ENCODE measurements around the gene RNGTT. TPM values are rescaled to one million over a fixed set of nuclear protein-coding genes. Genes with fewer than 3 reads are reported as not detected.
"Not testable (repeated sequence)": the region's sequence is repeated elsewhere in the genome, so short reads cannot be mapped to it uniquely, and the experiment has no call there.

Gene RNGTT
- total RNA-seq, 2 donors from 2014 or later = 18.1 to 18.2 TPM

GRCh38 chr6:88780714-88781389, 182.6 kb downstream of the RNGTT start:
- Mint-ChIP-seq H3K27me3 (ENCODE audit: low read depth) (no peaks in the 10 kb centered on the region), H3K36me3 (ENCODE audit: insufficient read depth in 2 of 2) (peaks cover 2 to 17% of the 10 kb centered on the region in 2 donors), H3K4me3 (no peak overlapping the region), H3K9me3 (peaks cover 2 to 3% of the 10 kb centered on the region in 2 donors), H3K4me1 (ENCODE audit: low read depth) (peaks cover 18% of the 10 kb centered on the region), H3K27ac (no peak overlapping the region)
- ATAC-seq (replicated peaks in 1 of 2) (peak; percentile 59 to 60), DNase-seq (peak; percentile 40 to 65)

- H3K4me3 Mint-ChIP-seq = peak overlapping the region in 1 of 2 donors; percentile 44
- peak; percentile 36 to 80 for ATAC-seq (replicated peaks in 1 of 2)
- no peaks in the 10 kb centered on the region for H3K27me3 Mint-ChIP-seq (ENCODE audit: low read depth)
- peaks cover 26% of the 10 kb centered on the region for H3K4me1 Mint-ChIP-seq (ENCODE audit: low read depth)
- H3K9me3 Mint-ChIP-seq = peaks cover 2 to 3% of the 10 kb centered on the region in 2 donors
- no peak for DNase-seq
- H3K27ac Mint-ChIP-seq = peak overlapping the region; percentile 85
- peaks cover 2 to 21% of the 10 kb centered on the region in 2 donors for H3K36me3 Mint-ChIP-seq (ENCODE audit: insufficient read depth in 2 of 2)
These were observed 187.4 kb downstream of the RNGTT start for GRCh38 chr6:88775866-88776571.

GRCh38 chr6:88768114-88768513, 195.3 kb downstream of the RNGTT start:
- not testable (repeated sequence) for H3K4me3 Mint-ChIP-seq; ATAC-seq (replicated peaks in 1 of 2); H3K27me3 Mint-ChIP-seq (ENCODE audit: low read depth); H3K36me3 Mint-ChIP-seq (ENCODE audit: insufficient read depth in 2 of 2); H3K4me1 Mint-ChIP-seq (ENCODE audit: low read depth); H3K9me3 Mint-ChIP-seq; DNase-seq
- peak overlapping the region; percentile 54 for H3K27ac Mint-ChIP-seq

- H3K27me3 Mint-ChIP-seq (ENCODE audit: low read depth) = no peaks in the 10 kb centered on the region
- peaks cover 7% of the 10 kb centered on the region for H3K4me1 Mint-ChIP-seq (ENCODE audit: low read depth)
- H3K36me3 Mint-ChIP-seq (ENCODE audit: insufficient read depth in 2 of 2) = peaks cover 1 to 4% of the 10 kb centered on the region in 2 donors
- no peak overlapping the region for H3K27ac Mint-ChIP-seq
- DNase-seq (no peak), ATAC-seq (replicated peaks in 1 of 2) (no peak)
- H3K4me3 Mint-ChIP-seq = no peak overlapping the region
- H3K9me3 Mint-ChIP-seq = no peaks in the 10 kb centered on the region
These were observed 199.3 kb downstream of the RNGTT start for GRCh38 chr6:88764081-88764480.

GRCh38 chr6:88763160-88763559, 200.3 kb downstream of the RNGTT start:
- Mint-ChIP-seq H3K27me3 (ENCODE audit: low read depth) (no peaks in the 10 kb centered on the region), H3K4me1 (ENCODE audit: low read depth) (peaks cover 7% of the 10 kb centered on the region), H3K4me3 (no peak overlapping the region)

GRCh38 chr6:88761237-88762031, 202.0 kb downstream of the RNGTT start:
- no peak for DNase-seq
- Mint-ChIP-seq H3K4me3 (peak overlapping the region in 1 of 2 donors; percentile 40), H3K36me3 (ENCODE audit: insufficient read depth in 2 of 2) (peaks cover 1 to 4% of the 10 kb centered on the region in 2 donors), H3K27ac (peak overlapping the region; percentile 77), H3K27me3 (ENCODE audit: low read depth) (no peaks in the 10 kb centered on the region), H3K9me3 (no peaks in the 10 kb centered on the region), H3K4me1 (ENCODE audit: low read depth) (peaks cover 7% of the 10 kb centered on the region)
- peak; percentile 66 to 89 for ATAC-seq (replicated peaks in 1 of 2)

More at GRCh38 chr6:88763160-88763559, 200.3 kb downstream of the RNGTT start:
- DNase-seq (no peak), ATAC-seq (replicated peaks in 1 of 2) (no peak)
- H3K27ac Mint-ChIP-seq = peak overlapping the region; percentile 18
- peaks cover 1 to 4% of the 10 kb centered on the region in 2 donors for H3K36me3 Mint-ChIP-seq (ENCODE audit: insufficient read depth in 2 of 2)
- H3K9me3 Mint-ChIP-seq = no peaks in the 10 kb centered on the region

GRCh38 chr6:88760091-88760490, 203.3 kb downstream of the RNGTT start:
- Mint-ChIP-seq H3K9me3 (no peaks in the 10 kb centered on the region), H3K27me3 (ENCODE audit: low read depth) (no peaks in the 10 kb centered on the region), H3K27ac (no peak overlapping the region), H3K36me3 (ENCODE audit: insufficient read depth in 2 of 2) (peaks cover 1 to 11% of the 10 kb centered on the region in 2 donors), H3K4me3 (no peak overlapping the region), H3K4me1 (ENCODE audit: low read depth) (peaks cover 7% of the 10 kb centered on the region)
- DNase-seq (no peak), ATAC-seq (replicated peaks in 1 of 2) (no peak)

- Mint-ChIP-seq H3K9me3 (no peaks in the 10 kb centered on the region), H3K27me3 (ENCODE audit: low read depth) (no peaks in the 10 kb centered on the region), H3K4me3 (no peak overlapping the region), H3K36me3 (ENCODE audit: insufficient read depth in 2 of 2) (peaks cover 4 to 10% of the 10 kb centered on the region in 2 donors), H3K4me1 (ENCODE audit: low read depth) (no peaks in the 10 kb centered on the region), H3K27ac (no peak overlapping the region)
- ATAC-seq (replicated peaks in 1 of 2) (no peak), DNase-seq (no peak)
These were observed 212.5 kb downstream of the RNGTT start for GRCh38 chr6:88750936-88751335.

GRCh38 chr6:88749849-88750248, 213.6 kb downstream of the RNGTT start:
- H3K27ac Mint-ChIP-seq = no peak overlapping the region
- H3K4me1 Mint-ChIP-seq (ENCODE audit: low read depth) = no peaks in the 10 kb centered on the region
- DNase-seq (no peak), ATAC-seq (replicated peaks in 1 of 2) (no peak)
- no peak overlapping the region for H3K4me3 Mint-ChIP-seq
- H3K27me3 Mint-ChIP-seq (ENCODE audit: low read depth) = no peaks in the 10 kb centered on the region
- peaks cover 2% of the 10 kb centered on the region in 2 donors for H3K36me3 Mint-ChIP-seq (ENCODE audit: insufficient read depth in 2 of 2)
- H3K9me3 Mint-ChIP-seq = no peaks in the 10 kb centered on the region

- DNase-seq (no peak), ATAC-seq (replicated peaks in 1 of 2) (no peak)
- Mint-ChIP-seq H3K4me1 (ENCODE audit: low read depth) (no peaks in the 10 kb centered on the region), H3K27me3 (ENCODE audit: low read depth) (no peaks in the 10 kb centered on the region), H3K4me3 (no peak overlapping the region), H3K27ac (no peak overlapping the region), H3K36me3 (ENCODE audit: insufficient read depth in 2 of 2) (peaks cover 0 to 2% of the 10 kb centered on the region in 2 donors), H3K9me3 (no peaks in the 10 kb centered on the region)
These were observed 215.3 kb downstream of the RNGTT start for GRCh38 chr6:88748141-88748540.

- DNase-seq (no peak), ATAC-seq (replicated peaks in 1 of 2) (no peak)
These were observed 221.5 kb downstream of the RNGTT start for GRCh38 chr6:88741939-88742338.

GRCh38 chr6:88741071-88741470, 222.3 kb downstream of the RNGTT start:
- Mint-ChIP-seq H3K4me1 (ENCODE audit: low read depth) (peaks cover 6% of the 10 kb centered on the region), H3K9me3 (peaks cover 1% of the 10 kb centered on the region in 2 donors), H3K27ac (no peak overlapping the region), H3K36me3 (ENCODE audit: insufficient read depth in 2 of 2) (peaks cover 1 to 6% of the 10 kb centered on the region in 2 donors), H3K4me3 (no peak overlapping the region), H3K27me3 (ENCODE audit: low read depth) (no peaks in the 10 kb centered on the region)
- no peak for ATAC-seq (replicated peaks in 1 of 2)
- no peak for DNase-seq

More at GRCh38 chr6:88741939-88742338, 221.5 kb downstream of the RNGTT start:
- Mint-ChIP-seq H3K9me3 (peaks cover 1% of the 10 kb centered on the region in 2 donors), H3K27me3 (ENCODE audit: low read depth) (no peaks in the 10 kb centered on the region), H3K27ac (no peak overlapping the region), H3K4me1 (ENCODE audit: low read depth) (no peaks in the 10 kb centered on the region), H3K36me3 (ENCODE audit: insufficient read depth in 2 of 2) (peaks cover 1 to 6% of the 10 kb centered on the region in 2 donors), H3K4me3 (no peak overlapping the region)

GRCh38 chr6:88734544-88734943, 228.9 kb downstream of the RNGTT start:
- H3K4me3 Mint-ChIP-seq = no peak overlapping the region
- peak in 1 of 2 donors; percentile 51 for ATAC-seq (replicated peaks in 1 of 2)

More at GRCh38 chr6:88734544-88734943, 228.9 kb downstream of the RNGTT start:
- Mint-ChIP-seq H3K9me3 (no peaks in the 10 kb centered on the region), H3K27ac (peak overlapping the region; percentile 72), H3K4me1 (ENCODE audit: low read depth) (peaks cover 6% of the 10 kb centered on the region), H3K27me3 (ENCODE audit: low read depth) (no peaks in the 10 kb centered on the region), H3K36me3 (ENCODE audit: insufficient read depth in 2 of 2) (peaks cover 1 to 6% of the 10 kb centered on the region in 2 donors)
- no peak for DNase-seq

Data from activated T-cell treated with anti-CD3 and anti-CD28 coated beads, Interleukin-2, amount 50 U/mL, for 72 hours (primary cell).